Activated naive CD4-positive, alpha-beta T cell treated with Interleukin-2 at 50 U/mL for 16 hours (primary cell): ENCODE results near the gene INHBB.
"Not testable (repeated sequence)": the region's sequence is repeated elsewhere in the genome, so short reads cannot be mapped to it uniquely, and the experiment has no call there.

Experiments used
- DNase-seq: peaks from one replicate; pipeline ENCODE4 v3.0.0-alpha.2; 2020

The INHBB gene

DNA sequence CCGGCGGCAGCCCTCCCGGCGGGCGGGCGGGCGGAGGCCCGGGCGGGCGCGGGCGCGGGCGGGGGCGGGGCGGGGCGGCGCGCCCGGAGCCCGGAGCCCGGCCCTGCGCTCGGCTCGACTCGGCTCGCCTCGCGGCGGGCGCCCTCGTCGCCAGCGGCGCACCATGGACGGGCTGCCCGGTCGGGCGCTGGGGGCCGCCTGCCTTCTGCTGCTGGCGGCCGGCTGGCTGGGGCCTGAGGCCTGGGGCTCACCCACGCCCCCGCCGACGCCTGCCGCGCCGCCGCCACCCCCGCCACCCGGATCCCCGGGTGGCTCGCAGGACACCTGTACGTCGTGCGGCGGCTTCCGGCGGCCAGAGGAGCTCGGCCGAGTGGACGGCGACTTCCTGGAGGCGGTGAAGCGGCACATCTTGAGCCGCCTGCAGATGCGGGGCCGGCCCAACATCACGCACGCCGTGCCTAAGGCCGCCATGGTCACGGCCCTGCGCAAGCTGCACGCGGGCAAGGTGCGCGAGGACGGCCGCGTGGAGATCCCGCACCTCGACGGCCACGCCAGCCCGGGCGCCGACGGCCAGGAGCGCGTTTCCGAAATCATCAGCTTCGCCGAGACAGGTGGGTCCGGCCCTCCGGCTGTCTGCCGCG, at the start of gene INHBB:
INHBB (plus strand) TSS at position 111 of the 641 bp plus-strand sequence; CDS start at position 164, 53 bp downstream.
- no peak for DNase-seq

DNA sequence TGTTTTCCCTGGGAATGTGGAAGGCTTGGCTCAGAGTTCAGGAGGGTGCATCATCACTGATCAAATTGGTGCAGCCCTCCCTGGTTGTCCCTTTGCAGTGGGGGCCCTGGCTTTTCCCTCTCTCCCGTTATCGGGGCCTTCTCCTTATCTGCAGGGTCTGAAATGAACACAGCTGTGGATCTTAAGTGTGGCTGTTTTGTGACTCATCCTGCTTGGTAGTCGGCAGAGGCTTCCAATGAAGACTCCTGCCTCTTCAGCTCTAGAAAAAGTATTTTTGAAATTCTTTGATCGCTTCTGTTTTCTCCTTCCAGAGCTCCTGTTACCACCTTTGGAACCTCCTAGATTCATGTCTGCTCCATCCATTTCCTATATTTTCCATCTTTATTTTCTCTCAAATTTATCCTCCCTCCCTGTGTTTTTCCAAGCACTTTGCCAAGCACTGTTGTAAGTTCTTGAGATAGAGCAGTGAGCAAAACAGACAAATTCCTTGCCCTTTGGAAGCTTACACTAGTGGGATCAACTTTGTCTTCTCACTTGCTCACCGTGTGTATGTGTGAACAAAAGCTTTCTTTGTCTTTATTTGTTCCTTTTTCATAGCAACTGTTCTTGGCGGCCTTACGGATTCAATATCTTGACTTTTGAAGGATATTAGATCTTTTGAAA, 47.6 kb upstream of the INHBB start:
- no peak for DNase-seq

GRCh38 chr2:120299004-120299403, 46.9 kb upstream of the INHBB start:
- DNase-seq = no peak

DNA sequence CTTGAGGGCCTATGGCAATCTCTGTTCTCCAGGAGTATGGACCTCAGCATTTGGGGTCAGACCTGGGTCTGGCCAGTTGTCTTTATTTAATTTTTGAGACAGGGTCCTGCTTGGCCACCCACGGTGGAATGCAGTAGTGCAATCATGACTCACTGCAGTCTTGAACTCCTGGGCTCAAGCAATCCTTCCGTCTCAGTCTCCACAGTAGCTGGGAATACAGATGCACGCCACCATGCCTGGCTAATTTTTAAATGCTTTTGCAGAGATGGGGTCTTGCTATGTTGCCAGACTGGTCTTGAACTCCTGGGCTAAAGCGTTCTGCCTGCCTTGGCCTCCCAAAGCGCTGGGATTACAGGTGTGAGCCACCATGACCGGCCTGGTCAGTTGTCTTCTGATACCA, 46.4 kb upstream of the INHBB start:
- DNase-seq = no peak

GRCh38 chr2:120300385-120300784, 45.6 kb upstream of the INHBB start:
- no peak for DNase-seq

- DNase-seq = no peak
These were observed 44.7 kb upstream of the INHBB start for GRCh38 chr2:120301284-120301683.

DNA sequence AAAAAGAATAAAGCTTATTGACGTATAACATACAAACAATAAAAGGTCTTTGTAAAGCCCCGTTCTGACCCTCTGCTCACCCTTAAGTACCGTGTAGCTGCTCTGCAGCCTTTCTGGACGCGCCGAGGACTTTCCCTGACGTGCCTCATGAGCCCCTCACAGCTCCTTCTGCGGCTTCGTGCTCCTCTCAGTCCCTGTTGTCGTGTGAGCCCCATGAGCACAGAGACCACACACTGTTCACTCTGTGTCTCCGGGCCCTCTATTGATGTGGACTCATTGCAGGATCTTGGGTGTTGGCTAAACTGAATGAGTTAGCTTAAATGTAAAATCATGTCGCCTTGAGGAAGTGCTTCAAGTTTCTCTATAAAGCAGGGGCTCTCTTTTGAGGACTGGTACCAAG, 43.6 kb upstream of the INHBB start:
- no peak for DNase-seq

- no peak for DNase-seq
These were observed 42.8 kb upstream of the INHBB start for GRCh38 chr2:120303177-120303576.

- DNase-seq = no peak
These were observed 40.6 kb upstream of the INHBB start for GRCh38 chr2:120305296-120305695.

DNA sequence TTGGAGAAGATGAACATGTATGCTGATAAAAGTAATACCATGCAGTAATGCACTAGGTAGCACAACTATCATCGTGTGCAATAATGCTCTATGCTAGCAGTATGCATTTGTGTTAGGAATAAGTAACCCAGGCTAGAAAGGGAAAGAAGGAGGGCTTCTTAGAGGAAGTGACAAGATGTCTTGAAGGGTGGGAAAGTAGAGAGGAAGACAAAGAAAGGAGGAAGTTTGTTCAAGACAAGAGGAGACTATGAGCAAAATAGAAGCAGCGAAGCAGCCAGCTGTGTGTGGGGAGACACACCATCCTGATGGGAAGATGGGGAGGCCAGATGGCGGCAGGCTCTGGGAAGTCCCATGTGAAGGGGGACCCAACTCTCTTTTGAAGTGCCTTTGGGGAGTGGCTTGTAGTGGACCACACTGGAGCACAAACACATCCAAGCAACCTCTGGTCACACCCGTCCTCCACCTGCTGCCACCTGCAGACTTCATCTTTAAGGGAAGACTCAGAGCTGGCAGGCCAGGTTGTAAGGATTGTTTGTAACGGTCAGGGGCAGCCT, 39.9 kb upstream of the INHBB start:
- DNase-seq = no peak

GRCh38 chr2:120307482-120307881, 38.5 kb upstream of the INHBB start:
- no peak for DNase-seq

- DNase-seq = no peak
These were observed 37.7 kb upstream of the INHBB start for GRCh38 chr2:120308038-120308910.

- no peak for DNase-seq
These were observed 35.8 kb upstream of the INHBB start for GRCh38 chr2:120310136-120310535.

DNA sequence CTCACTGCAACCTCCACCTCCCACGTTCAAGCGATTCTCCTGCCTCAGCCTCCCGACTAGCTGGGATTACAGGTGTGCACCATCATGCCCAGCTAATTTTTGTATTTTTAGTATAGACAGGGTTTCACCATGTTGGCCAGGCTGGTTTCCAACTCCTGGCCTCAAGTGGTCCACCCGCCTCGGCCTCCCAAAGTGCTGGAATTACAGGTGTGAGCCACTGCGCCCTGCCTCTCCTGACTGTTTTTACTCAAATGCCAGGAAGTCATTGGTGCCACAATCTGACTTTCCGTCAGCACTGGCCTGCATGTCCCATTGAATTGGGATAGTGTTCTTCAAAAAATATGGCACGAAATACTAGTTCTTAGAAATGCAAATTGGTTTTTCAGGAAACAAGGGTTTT, 35.1 kb upstream of the INHBB start:
- not testable (repeated sequence) for DNase-seq

GRCh38 chr2:120312076-120312475, 33.9 kb upstream of the INHBB start:
- no peak for DNase-seq

DNA sequence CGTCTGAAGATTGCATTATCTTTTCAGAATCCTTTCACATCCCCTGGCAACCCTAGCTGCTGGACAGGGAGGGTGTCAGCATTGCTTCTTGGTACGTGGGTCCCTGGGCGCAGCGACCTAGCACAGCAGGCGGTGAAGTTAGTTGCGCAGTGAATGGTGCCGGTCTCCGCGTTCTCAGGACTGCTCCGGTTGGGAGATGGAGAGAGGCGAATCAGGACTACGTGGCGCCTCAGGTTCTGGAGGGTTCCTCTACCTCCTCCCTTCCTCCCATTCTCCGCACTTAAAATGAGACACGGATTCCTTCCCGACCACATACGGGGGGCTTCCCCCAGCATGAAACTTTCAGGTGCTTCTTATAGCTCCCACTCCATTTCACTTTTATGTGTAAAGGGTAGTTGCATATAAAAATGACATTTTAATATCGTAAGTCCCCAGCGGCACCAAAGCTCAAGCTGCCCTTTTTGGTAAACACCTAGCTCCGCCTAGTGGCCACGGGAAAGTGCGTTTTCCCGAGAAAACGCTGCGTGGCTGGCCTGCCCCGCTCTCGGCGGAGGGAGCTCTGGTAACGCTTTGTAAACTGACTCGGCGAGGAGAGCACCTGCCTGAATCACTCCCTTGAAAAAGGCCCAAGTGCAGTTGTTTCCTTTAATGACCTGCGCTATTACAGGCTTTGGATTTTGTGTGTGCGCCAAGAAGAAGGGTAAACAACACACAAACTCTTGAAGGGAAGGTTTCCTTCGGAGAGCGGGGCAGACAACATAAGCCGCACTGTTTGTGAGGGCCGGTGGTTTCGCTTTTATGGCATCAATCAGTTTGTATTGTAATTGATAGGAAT, 32.9 kb upstream of the INHBB start:
- peak; percentile 79 for DNase-seq

DNA sequence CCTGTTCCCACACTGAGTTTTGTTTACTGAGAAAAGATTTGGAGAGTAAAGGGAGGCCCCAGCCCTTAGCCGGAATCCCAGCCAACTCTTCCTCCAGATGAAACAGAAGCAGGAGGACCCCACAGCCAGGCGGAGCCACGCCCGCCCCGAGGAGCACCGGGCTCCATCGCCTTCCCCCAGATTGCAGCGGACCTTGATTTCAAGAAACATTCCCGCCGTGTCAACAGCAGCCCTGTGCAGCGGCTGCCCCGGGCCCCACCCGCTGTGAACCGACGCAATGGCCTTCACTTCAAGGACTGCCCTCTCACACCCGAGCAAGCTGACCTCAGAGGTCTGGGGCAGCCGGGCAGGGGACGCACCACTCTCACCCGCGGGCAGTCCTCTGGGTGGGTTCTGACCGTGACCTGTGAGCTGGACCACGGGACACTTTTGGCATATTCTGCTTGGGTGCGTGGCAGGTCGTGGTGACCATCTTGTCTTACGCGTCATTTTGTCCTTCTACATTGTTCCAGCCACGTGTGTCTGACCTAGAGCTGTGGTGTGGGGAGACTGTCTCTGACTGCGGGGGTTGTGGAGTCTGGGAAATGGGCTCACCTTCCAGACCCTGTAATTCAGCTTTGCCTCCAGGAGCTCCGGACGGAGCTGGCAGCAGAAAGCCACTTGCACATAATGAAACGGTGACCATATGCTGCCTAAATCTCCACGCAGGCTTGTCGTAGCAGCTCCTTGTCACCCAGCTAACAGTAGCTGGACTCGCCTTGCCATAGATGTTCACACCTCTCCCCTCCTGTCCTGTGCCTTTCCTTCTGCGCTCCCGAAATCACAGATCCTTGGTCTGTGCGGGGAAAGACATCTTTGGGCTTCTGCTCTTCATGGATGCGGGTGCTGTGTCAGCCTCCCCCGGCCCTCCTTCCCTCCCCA, 32.0 kb upstream of the INHBB start:
- DNase-seq = no peak

GRCh38 chr2:120314690-120315366, 31.1 kb upstream of the INHBB start:
- no peak for DNase-seq

DNA sequence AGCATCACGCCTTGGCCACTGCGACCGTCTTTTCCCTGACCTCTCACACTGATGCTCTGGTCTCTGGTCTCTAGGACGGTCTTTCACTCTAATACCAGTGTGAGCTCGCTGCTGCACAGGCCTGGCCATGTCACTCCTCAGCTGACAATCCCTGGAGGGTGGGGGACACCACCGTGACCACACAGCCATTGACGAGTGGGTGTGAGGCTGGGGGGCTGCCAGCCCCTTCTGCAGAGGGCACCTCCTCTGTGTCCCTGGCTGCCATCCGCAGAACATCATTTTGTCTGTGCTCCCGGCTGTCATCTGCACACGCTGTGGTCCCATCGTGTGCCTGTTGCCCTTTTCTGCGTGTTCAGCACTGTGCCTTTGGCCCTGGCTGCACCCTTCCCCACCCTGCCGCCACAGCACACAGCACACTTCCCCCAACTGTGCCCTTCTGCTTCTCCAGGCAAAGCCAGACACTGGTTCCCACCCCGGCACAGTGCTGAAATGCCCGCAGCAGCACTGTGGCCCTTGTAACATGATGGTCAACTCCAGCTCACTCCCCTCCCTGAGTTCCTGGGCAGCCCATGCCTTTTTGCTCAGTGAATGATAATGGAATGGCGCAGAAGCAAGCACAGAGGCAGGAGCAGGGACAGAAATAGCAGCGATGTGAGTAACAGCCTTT, 30.4 kb upstream of the INHBB start:
- DNase-seq = no peak

GRCh38 chr2:120316071-120316470, 29.9 kb upstream of the INHBB start:
- no peak for DNase-seq
